Motor neuron (in vitro differentiated cells): ENCODE measurements around the gene BOK. TPM values are rescaled to one million over a fixed set of nuclear protein-coding genes. Genes with fewer than 3 reads are reported as not detected.

Experiments used
- ATAC-seq, 8 experiments: fragments of 200-7000 bp; cut with Tn5 transposase; replicated peaks in 6 of 8; 2 replicates each; pipeline ENCODE4 v1.8.0; 2021; ENCODE audit warnings: mild to moderate bottlenecking in 8 of 8, moderate library complexity in 8 of 8
- H3K27ac ChIP-seq, 2 donors: fragments of 250-450 bp; sonication (Bioruptor Pico); 2 replicates each; pipeline ENCODE4 v1.9.0; 2021; ENCODE audit warnings: antibody characterized with exemption in 2 of 2, mild to moderate bottlenecking in 2 of 2, moderate library complexity in 1 of 2
- H3K4me1 ChIP-seq, 2 donors: fragments of 250-450 bp; sonication (Bioruptor Pico); replicated peaks in 1 of 2; 2 replicates each; pipeline ENCODE4 v1.6.1; 2021; ENCODE audit warnings: antibody characterized with exemption in 2 of 2, mild to moderate bottlenecking in 2 of 2, moderate library complexity in 1 of 2
- H3K4me3 ChIP-seq, 5 donors: fragments of 250-450 bp; sonication (Bioruptor Pico); 2 replicates each; pipeline ENCODE4 v1.9.0; 2021; ENCODE audit warnings: antibody characterized with exemption in 5 of 5, mild to moderate bottlenecking in 5 of 5, moderate library complexity in 4 of 5
- WGBS, 10 experiments: fragments of 450-650 bp; shearing (Covaris generic); methylation state at CpG; one replicate each; pipeline ENCODE4 v1.0.0; 2022; 5-methylcytosine and 5-hydroxymethylcytosine counted together
- in situ Hi-C, 9 experiments: fragments of 400-800 bp; cut with MboI; loops; one replicate each; pipeline ENCODE4 v1.15.0; 2021; ENCODE audit warnings: low sequenced_read_pairs in 9 of 9, low pct_unique_long_range_greater_than_20kb in 2 of 9; ENCODE audit not compliant: unreplicated experiment in 9 of 9
- total RNA-seq, 8 experiments: library from RNA; unstranded; fragments of 300-600 nt; gene quantifications; 2 replicates each; pipeline versions ENCODE4 v1.2.3 to v1.2.4, GENCODE V29; 2022

Gene BOK
- total RNA-seq, 8 experiments from 2014 or later, result 1.00 to 17.3 (median 7.2) TPM

- no peak for ATAC-seq
- H3K4me3 ChIP-seq, result no peak overlapping the region
- 68 to 94% (median 85%) methylated on average over 2 to 6 of the region's 18 CpGs; no CpG with 5 or more reads in 5 of the 10 experiments for WGBS, 10 experiments
- in situ Hi-C loops, result no loop called here
- no peaks in the 10 kb centered on the region for H3K4me1 ChIP-seq
- H3K27ac ChIP-seq, result no peak overlapping the region
Observed at GRCh38 chr2:241592126-241592845, 33.7 kb downstream of the BOK start.

- Histone ChIP-seq H3K4me1 (no peaks in the 10 kb centered on the region), H3K27ac (no peak overlapping the region), H3K4me3 (no peak overlapping the region)
- in situ Hi-C loops, result no loop called here
- no peak for ATAC-seq
- WGBS, 10 experiments, result 83 to 100% (median 90%) methylated on average over 2 to 11 of the region's 16 CpGs; no CpG with 5 or more reads in 3 of the 10 experiments
Observed at GRCh38 chr2:241593271-241593670, 34.7 kb downstream of the BOK start.

DNA sequence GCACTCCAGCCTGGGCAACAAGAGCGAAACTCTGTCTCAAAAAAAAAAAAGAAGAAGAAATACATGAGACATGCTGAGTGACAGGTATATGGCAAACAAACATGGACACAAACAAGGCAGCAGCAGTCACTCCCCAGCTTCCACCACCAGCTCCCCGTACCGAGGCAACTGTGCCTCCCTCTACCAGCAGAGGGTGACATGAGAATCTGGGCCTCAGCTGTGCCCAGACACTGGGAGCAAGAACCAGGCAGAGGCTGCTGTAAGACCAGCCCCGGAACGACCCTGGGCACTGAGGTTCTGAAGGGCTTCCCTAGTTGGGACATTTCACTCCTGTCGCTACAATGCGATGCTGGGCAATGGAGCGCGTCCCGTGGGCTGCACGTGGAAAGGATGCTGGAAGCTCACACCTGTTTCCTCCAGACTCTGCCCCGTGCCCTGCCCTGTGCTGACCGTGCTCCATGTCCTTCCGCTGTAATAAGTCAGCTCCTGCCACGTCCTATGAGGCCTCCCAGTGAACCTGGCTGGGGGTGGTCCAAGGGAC, 37.1 kb downstream of the BOK start:
- WGBS, 10 experiments, result 75 to 100% (median 91%) methylated on average over 1 to 9 of the region's 15 CpGs; no CpG with 5 or more reads in 3 of the 10 experiments
- H3K27ac ChIP-seq, result no peak overlapping the region
- no peak overlapping the region for H3K4me3 ChIP-seq
- in situ Hi-C loops, result no loop called here
- no peak for ATAC-seq
- no peaks in the 10 kb centered on the region for H3K4me1 ChIP-seq

DNA sequence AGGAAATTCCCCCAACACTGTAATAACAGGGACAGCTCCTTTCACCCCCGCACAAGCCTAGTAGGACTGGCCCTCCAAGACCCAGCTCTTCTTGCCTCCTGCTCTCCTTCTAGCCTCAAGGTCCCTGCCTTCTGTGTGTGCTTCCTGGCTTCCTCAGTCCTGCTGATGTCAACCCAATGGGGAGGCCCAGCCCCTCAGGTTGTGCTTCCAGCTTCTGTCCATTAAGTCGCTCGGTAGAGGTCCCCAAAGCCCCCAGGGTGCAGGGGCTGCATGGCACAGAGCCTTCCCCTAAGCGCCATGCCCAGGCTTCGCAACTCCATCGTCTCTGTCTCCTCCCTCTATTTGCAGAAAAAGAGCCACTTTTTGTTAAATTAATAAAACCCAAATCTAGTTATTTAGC, 39.0 kb downstream of the BOK start:
- WGBS, 10 experiments, result 91 to 100% (median 97%) methylated on average over 2 to 6 of the region's 6 CpGs; no CpG with 5 or more reads in 1 of the 10 experiments
- H3K4me1 ChIP-seq, result no peaks in the 10 kb centered on the region
- ATAC-seq, result no peak
- no peak overlapping the region for H3K4me3 ChIP-seq
- H3K27ac ChIP-seq, result no peak overlapping the region
- in situ Hi-C loops, result no loop called here

DNA sequence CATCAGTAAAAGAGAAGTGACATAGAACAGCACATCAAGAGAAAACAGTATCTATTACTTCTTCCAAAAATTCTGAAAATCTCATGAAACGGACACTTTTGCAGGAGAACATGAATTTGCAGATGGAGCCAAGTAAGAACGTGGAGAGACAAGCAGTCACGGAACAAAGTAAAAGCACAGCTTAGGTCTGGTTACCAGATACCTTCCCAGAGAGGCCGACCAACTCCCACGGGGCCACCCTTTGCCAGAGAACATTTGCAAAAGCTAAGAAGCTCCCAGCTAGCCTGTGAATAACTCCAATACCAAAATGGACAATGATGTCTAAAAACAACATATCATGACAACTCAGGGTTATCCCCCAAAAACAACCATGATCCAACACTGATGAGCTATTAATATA, 39.5 kb downstream of the BOK start:
- 27 to 95% (median 74%) methylated on average over 2 to 5 of the region's 5 CpGs; no CpG with 5 or more reads in 1 of the 10 experiments for WGBS, 10 experiments
- in situ Hi-C loops, result no loop called here
- no peak overlapping the region for H3K4me3 ChIP-seq
- H3K4me1 ChIP-seq, result no peaks in the 10 kb centered on the region
- H3K27ac ChIP-seq, result no peak overlapping the region
- peak in 2 of 8 experiments; percentile 35 to 57 for ATAC-seq

- no peaks in the 10 kb centered on the region for H3K4me1 ChIP-seq
- H3K27ac ChIP-seq, result no peak overlapping the region
- no peak overlapping the region for H3K4me3 ChIP-seq
- peak in 3 of 8 experiments; percentile 26 to 42 (median 34) for ATAC-seq
- WGBS, 10 experiments, result 60 to 92% (median 63%) methylated on average over 1 of the region's 1 CpG; no CpG with 5 or more reads in 6 of the 10 experiments
- in situ Hi-C loops, result no loop called here
Observed at GRCh38 chr2:241598487-241598886, 39.9 kb downstream of the BOK start.

DNA sequence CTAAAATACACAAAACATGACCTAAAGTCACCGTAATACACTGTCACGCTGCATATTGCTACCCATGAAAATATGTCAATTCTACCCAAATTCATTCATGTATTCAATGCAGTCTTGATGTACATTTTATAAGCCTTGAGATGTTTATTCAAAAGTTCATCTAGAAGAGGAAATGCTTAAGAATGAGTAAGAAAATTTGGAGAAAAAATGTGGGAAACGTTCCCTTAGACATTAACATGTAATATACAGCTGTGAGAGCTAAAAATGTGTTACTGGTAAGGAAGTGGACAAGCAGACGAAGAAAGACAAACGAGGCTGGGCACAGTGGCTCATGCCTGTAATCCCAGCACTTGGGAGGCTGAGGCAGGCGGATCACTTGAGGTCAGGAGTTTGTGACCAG, 41.1 kb downstream of the BOK start:
- ATAC-seq, result peak in 3 of 8 experiments; percentile 31 to 76 (median 70)
- H3K4me1 ChIP-seq, result no peaks in the 10 kb centered on the region
- H3K27ac ChIP-seq, result no peak overlapping the region
- 6 to 93% (median 73%) methylated on average over 1 to 6 of the region's 6 CpGs for WGBS, 10 experiments
- H3K4me3 ChIP-seq, result no peak overlapping the region
- in situ Hi-C loops, result no loop called here

- in situ Hi-C loops, result no loop called here
- WGBS, 10 experiments, result 67 to 98% (median 85%) methylated on average over 1 to 8 of the region's 13 CpGs; no CpG with 5 or more reads in 6 of the 10 experiments
Observed at GRCh38 chr2:241601841-241602240, 43.3 kb downstream of the BOK start.

DNA sequence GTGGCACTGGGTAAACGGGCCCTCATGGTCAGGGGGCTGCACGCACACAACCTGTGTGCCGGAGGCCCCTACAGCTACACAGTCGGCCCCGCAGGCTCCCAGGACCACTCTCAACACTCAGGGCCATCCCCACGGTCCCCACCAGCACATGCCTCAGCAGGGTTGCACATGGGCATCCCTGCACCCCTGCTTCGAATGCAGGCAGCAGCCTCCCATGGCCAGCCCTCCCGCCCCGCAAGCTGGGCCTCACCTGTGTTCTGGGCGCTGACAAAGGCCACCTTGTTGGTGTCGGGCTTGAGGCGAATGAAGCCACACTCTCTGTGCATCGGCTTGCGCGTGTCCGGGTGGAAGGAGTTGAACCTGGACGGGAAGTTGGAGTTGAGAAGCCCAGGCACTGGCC, 44.2 kb downstream of the BOK start:
- no peaks in the 10 kb centered on the region for H3K4me1 ChIP-seq
- ATAC-seq, result no peak
- WGBS, 10 experiments, result 93% methylated on average over 3 of the region's 17 CpGs; no CpG with 5 or more reads in 9 of the 10 experiments
- in situ Hi-C loops, result no loop called here
- H3K4me3 ChIP-seq, result no peak overlapping the region
- no peak overlapping the region for H3K27ac ChIP-seq

More at GRCh38 chr2:241601841-241602240, 43.3 kb downstream of the BOK start:
- ATAC-seq, result no peak
- no peak overlapping the region for H3K4me3 ChIP-seq
- no peaks in the 10 kb centered on the region for H3K4me1 ChIP-seq
- H3K27ac ChIP-seq, result no peak overlapping the region

GRCh38 chr2:241603686-241604085, 45.1 kb downstream of the BOK start:
- WGBS, 10 experiments, result 86 to 100% (median 91%) methylated on average over 2 to 5 of the region's 5 CpGs; no CpG with 5 or more reads in 4 of the 10 experiments
- no peaks in the 10 kb centered on the region for H3K4me1 ChIP-seq
- H3K27ac ChIP-seq, result no peak overlapping the region
- in situ Hi-C loops, result no loop called here
- H3K4me3 ChIP-seq, result no peak overlapping the region
- no peak for ATAC-seq

GRCh38 chr2:241606186-241606585, 47.6 kb downstream of the BOK start:
- no peak for ATAC-seq
- Histone ChIP-seq H3K27ac (no peak overlapping the region), H3K4me1 (peaks cover 0 to 12% of the 10 kb centered on the region in 2 donors), H3K4me3 (no peak overlapping the region)
- WGBS, 10 experiments, result 76 to 100% (median 91%) methylated on average over 3 to 7 of the region's 8 CpGs; no CpG with 5 or more reads in 5 of the 10 experiments
- in situ Hi-C loops, result no loop called here

DNA sequence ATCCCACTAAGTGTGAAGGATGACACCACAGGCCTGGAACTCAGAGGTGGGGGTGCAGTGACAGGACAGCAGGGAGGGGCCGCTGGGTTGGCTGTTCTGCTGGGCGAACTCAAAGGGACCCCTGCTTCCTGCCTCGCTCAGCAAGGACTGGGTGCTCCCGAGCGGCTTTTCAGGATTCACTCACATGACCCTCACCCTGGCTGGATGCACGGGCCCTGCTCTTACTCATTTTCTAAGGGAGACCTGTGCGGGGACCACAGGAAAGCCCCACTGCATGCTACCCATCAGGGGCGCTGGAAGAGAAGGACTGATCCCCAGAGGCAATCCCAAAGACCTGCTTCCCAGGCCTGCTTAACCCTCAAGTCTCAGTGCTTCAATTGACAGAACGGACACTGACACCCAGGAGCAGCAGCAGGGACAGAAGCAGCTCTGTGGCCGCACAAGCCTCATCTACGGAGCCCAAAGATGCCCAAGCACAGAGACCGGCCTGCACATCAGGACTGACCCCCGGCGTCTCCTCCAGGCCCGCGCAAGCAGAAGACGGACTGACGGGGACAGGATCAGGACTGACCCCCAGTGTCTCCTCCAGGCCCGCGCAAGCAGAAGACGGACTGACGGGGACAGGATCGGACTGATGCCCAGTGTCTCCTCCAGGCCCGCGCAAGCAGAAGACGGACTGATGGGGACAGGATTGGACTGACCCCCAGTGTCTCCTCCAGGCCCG, 48.8 kb downstream of the BOK start:
- no peak for ATAC-seq
- in situ Hi-C loops, result no loop called here
- Histone ChIP-seq H3K4me3 (no peak overlapping the region), H3K4me1 (peaks cover 0 to 12% of the 10 kb centered on the region in 2 donors), H3K27ac (no peak overlapping the region)
- 95 to 100% (median 98%) methylated on average over 2 to 12 of the region's 27 CpGs; no CpG with 5 or more reads in 4 of the 10 experiments for WGBS, 10 experiments

GRCh38 chr2:241608881-241609280, 50.3 kb downstream of the BOK start:
- H3K27ac ChIP-seq, result peak overlapping the region in 1 of 2 donors; percentile 53
- peaks cover 0 to 12% of the 10 kb centered on the region in 2 donors for H3K4me1 ChIP-seq
- no peak overlapping the region for H3K4me3 ChIP-seq
- no peak for ATAC-seq
- 60 to 100% (median 95%) methylated on average over 1 to 10 of the region's 10 CpGs; no CpG with 5 or more reads in 3 of the 10 experiments for WGBS, 10 experiments
- in situ Hi-C loops, result no loop called here
